Measurements from ENCODE around the gene SP110.

Gene SP110

GRCh38 chr2:230203110-230203676 lies 16.6 kb downstream of the SP110 start:
- H3K36me3 ChIP-seq (ENCODE audit: control insufficient read depth in 2 of 2, insufficient read depth in 1 of 2, low read length in 2 of 2): peaks cover 0 to 37% of the 10 kb centered on the region in 2 experiments; a peak in 2 of 3 replicates
- no peak overlapping the region for H3K4me3 ChIP-seq (ENCODE audit: low read depth, low read length)
- no peak for TF ChIP-seq ZNF335 (tag by site-specific recombination; conservative IDR thresholded peaks at IDR 0.05)
- ChIA-PET POLR2A (no interaction called here), CTCF (no interaction called here)
- no peaks in the 10 kb centered on the region for H3K9me3 ChIP-seq (ENCODE audit: control insufficient read depth, insufficient read depth, low read depth, low read length)
- H3K27ac ChIP-seq (ENCODE audit: extremely low read depth, low read depth, low read length): no peak overlapping the region
- no peaks in the 10 kb centered on the region for H3K4me1 ChIP-seq (ENCODE audit: control insufficient read depth, insufficient read depth, low read length)

GRCh38 chr2:230202430-230203109 lies 17.2 kb downstream of the SP110 start:
- ChIA-PET CTCF (no interaction called here), POLR2A (no interaction called here)
- H3K4me1 ChIP-seq (ENCODE audit: control insufficient read depth, insufficient read depth, low read length): no peaks in the 10 kb centered on the region
- H3K4me3 ChIP-seq (ENCODE audit: low read depth, low read length): no peak overlapping the region
- no peak overlapping the region for H3K27ac ChIP-seq (ENCODE audit: extremely low read depth, low read depth, low read length)
- peaks cover 0 to 31% of the 10 kb centered on the region in 2 experiments; a peak in 2 of 3 replicates for H3K36me3 ChIP-seq (ENCODE audit: control insufficient read depth in 2 of 2, insufficient read depth in 1 of 2, low read length in 2 of 2)
- H3K9me3 ChIP-seq (ENCODE audit: control insufficient read depth, insufficient read depth, low read depth, low read length): no peaks in the 10 kb centered on the region
- TF ChIP-seq ZNF26 (tag by site-specific recombination; IDR thresholded peaks at IDR 0.05) (no peak), ZNF488 (tag by site-specific recombination; IDR thresholded peaks at IDR 0.05) (no peak), ZNF155 (tag by site-specific recombination; IDR thresholded peaks at IDR 0.05) (no peak), GFI1B (tag by site-specific recombination; IDR thresholded peaks at IDR 0.05) (no peak), ZNF18 (tag by site-specific recombination; IDR thresholded peaks at IDR 0.05) (no peak), HIC1 (tag by site-specific recombination; IDR thresholded peaks at IDR 0.05) (no peak), SP3 (tag by site-specific recombination; IDR thresholded peaks at IDR 0.05) (no peak), ZNF510 (tag by site-specific recombination; IDR thresholded peaks at IDR 0.05; ENCODE audit: insufficient replicate concordance) (no peak), ZNF785 (tag by site-specific recombination; IDR thresholded peaks at IDR 0.05) (no peak)

GRCh38 chr2:230184727-230185578 lies 34.8 kb downstream of the SP110 start:
- Histone ChIP-seq H3K4me3 (ENCODE audit: low read depth, low read length) (no peak overlapping the region), H3K9me3 (ENCODE audit: control insufficient read depth, insufficient read depth, low read depth, low read length) (no peaks in the 10 kb centered on the region), H3K36me3 (ENCODE audit: control insufficient read depth in 2 of 2, insufficient read depth in 1 of 2, low read length in 2 of 2) (no peaks in the 10 kb centered on the region), H3K4me1 (ENCODE audit: control insufficient read depth, insufficient read depth, low read length) (no peaks in the 10 kb centered on the region), H3K27ac (ENCODE audit: extremely low read depth, low read depth, low read length) (no peak overlapping the region)
- ChIA-PET CTCF (no interaction called here), POLR2A (no interaction called here)
- no peak for TF ChIP-seq ZNF785 (tag by site-specific recombination; IDR thresholded peaks at IDR 0.05)
- TF ChIP-seq ZNF174 (tag by site-specific recombination; IDR thresholded peaks at IDR 0.05): no peak
- no peak for TF ChIP-seq ZIC2 (tag by site-specific recombination; IDR thresholded peaks at IDR 0.05)
- TF ChIP-seq ZNF404 (tag by site-specific recombination; IDR thresholded peaks at IDR 0.05): no peak
- TF ChIP-seq ZBTB26 (tag by site-specific recombination; optimal IDR thresholded peaks at IDR 0.05): no peak
- no peak for TF ChIP-seq ZNF600 (tag by site-specific recombination; IDR thresholded peaks at IDR 0.05)
- TF ChIP-seq ZBTB1 (tag by site-specific recombination; IDR thresholded peaks at IDR 0.05): no peak
- TF ChIP-seq ZNF114 (tag by site-specific recombination; IDR thresholded peaks at IDR 0.05): no peak
- TF ChIP-seq HOXC10 (CRISPR knock-in tag; IDR thresholded peaks at IDR 0.05): no peak
- TF ChIP-seq ZBTB8A (tag by site-specific recombination; IDR thresholded peaks at IDR 0.05): no peak

Measured in HEK293 (cell line).